Upper lobe of left lung (tissue), 6 donors: ENCODE measurements around the gene ROBO1. TPM values are rescaled to one million over a fixed set of nuclear protein-coding genes. Genes with fewer than 3 reads are reported as not detected.
A peak's percentile ranks its signal among the peaks of the same experiment; 100 is the strongest.

Experiments
- ATAC-seq, 2 donors: fragments of 200-7000 bp; cut with Tn5 transposase; one replicate each; pipeline ENCODE4 v1.9.1; 2022; ENCODE audit warnings: mild to moderate bottlenecking in 2 of 2, moderate library complexity in 2 of 2; ENCODE audit not compliant: low FRiP score in 2 of 2
- DNase-seq, 2 donors: peaks; one replicate each; pipeline ENCODE4 v3.0.0-alpha.2; 2019 to 2020
- H3K27ac ChIP-seq, 4 donors: fragments of 200-600 bp; sonication (generic); one replicate each; pipeline ENCODE4 v1.5.1; 2016 to 2019
- H3K27me3 ChIP-seq, 4 donors: fragments of 200-600 bp; sonication (generic); one replicate each; pipeline ENCODE4 v1.5.1; 2017 to 2019
- H3K36me3 ChIP-seq, 4 donors: fragments of 200-600 bp; sonication (generic); one replicate each; pipeline ENCODE4 v1.5.1; 2016 to 2019
- H3K4me1 ChIP-seq, 4 donors: fragments of 200-600 bp; sonication (generic); one replicate each; pipeline ENCODE4 v1.5.1; 2018 to 2019
- H3K4me3 ChIP-seq, 4 donors: fragments of 200-600 bp; sonication (generic); one replicate each; pipeline ENCODE4 v1.5.1; 2017 to 2019; ENCODE audit warnings: mild to moderate bottlenecking in 2 of 4, moderate library complexity in 1 of 4
- H3K9me3 ChIP-seq, 4 donors: fragments of 200-600 bp; sonication (generic); one replicate each; pipeline ENCODE4 v1.5.1; 2018 to 2019
- CTCF ChIP-seq, 6 experiments: fragments of 450-650 bp in 4 of 6; fragments of 200-600 bp in 2 of 6; sonication (generic) in 2 of 6; IDR thresholded peaks; one replicate each; pipeline ENCODE4 v1.5.1; 2016 to 2019; ENCODE audit warnings: antibody characterized with exemption in 6 of 6
- EP300 ChIP-seq, 4 donors: sonication (generic); formaldehyde crosslinking; IDR thresholded peaks; one replicate each; pipeline ENCODE4 v1.5.1; 2017; ENCODE audit warnings: antibody characterized with exemption in 4 of 4, control low read depth in 2 of 4
- POLR2A ChIP-seq, 4 donors: fragments of 450-650 bp; IDR thresholded peaks; one replicate each; pipeline ENCODE4 v1.5.1; 2016 to 2017; ENCODE audit warnings: antibody characterized with exemption in 4 of 4, mild to moderate bottlenecking in 2 of 4
- POLR2AphosphoS5 ChIP-seq, 2 donors: sonication (generic); formaldehyde crosslinking; IDR thresholded peaks; one replicate each; pipeline ENCODE4 v1.5.1; 2017; ENCODE audit warnings: antibody characterized with exemption in 2 of 2
- WGBS, 2 donors: methylation state at CpG; one replicate each; pipeline ENCODE4 v1.1.5; 2017 to 2018; 5-methylcytosine and 5-hydroxymethylcytosine counted together
- total RNA-seq, 6 donors: library from RNA; depleted of rRNA in 4 of 6; stranded (reverse); fragments of >200 nt in 4 of 6; gene quantifications; one replicate each; pipeline versions ENCODE4 v1.1.0 to v1.2.1, GENCODE V29; 2016 to 2021
- donor health status: DM: no; HTN: no; CAD: no; lungs with moderate emphysema.
- donor health status: DM: no; HTN: yes; CAD: no; lungs with severe emphysema.

The ROBO1 gene
- total RNA-seq, 6 donors from 2014 or later = 10.5 to 29.0 (median 18.0) TPM

GRCh38 chr3:78991656-78992055, 776.1 kb downstream of the ROBO1 start:
- no peak for ATAC-seq
- H3K27me3 ChIP-seq = no peaks in the 10 kb centered on the region
- TF ChIP-seq POLR2AphosphoS5 (IDR thresholded peaks at IDR 0.05) (no peak), POLR2A (IDR thresholded peaks at IDR 0.05) (no peak), CTCF (IDR thresholded peaks at IDR 0.05) (no peak), EP300 (IDR thresholded peaks at IDR 0.05) (no peak)
- H3K4me1 ChIP-seq = no peaks in the 10 kb centered on the region
- 85 to 94% methylated on average over 2 of the region's 2 CpGs for WGBS, 2 donors
- peaks cover 0 to 10% (median 0%) of the 10 kb centered on the region in 4 donors for H3K9me3 ChIP-seq
- no peaks in the 10 kb centered on the region for H3K36me3 ChIP-seq
- no peak overlapping the region for H3K27ac ChIP-seq
- DNase-seq = no peak
- H3K4me3 ChIP-seq = no peak overlapping the region

- no peak for ATAC-seq
- Histone ChIP-seq H3K9me3 (peaks cover 0 to 10% (median 0%) of the 10 kb centered on the region in 4 donors), H3K27me3 (no peaks in the 10 kb centered on the region), H3K4me3 (no peak overlapping the region), H3K4me1 (no peaks in the 10 kb centered on the region), H3K27ac (no peak overlapping the region), H3K36me3 (no peaks in the 10 kb centered on the region)
- 78 to 84% methylated on average over 4 of the region's 4 CpGs for WGBS, 2 donors
- TF ChIP-seq POLR2A (IDR thresholded peaks at IDR 0.05) (no peak), POLR2AphosphoS5 (IDR thresholded peaks at IDR 0.05) (no peak), CTCF (IDR thresholded peaks at IDR 0.05) (no peak), EP300 (IDR thresholded peaks at IDR 0.05) (no peak)
- DNase-seq = no peak
These were observed 777.6 kb downstream of the ROBO1 start for GRCh38 chr3:78990156-78990555.

DNA sequence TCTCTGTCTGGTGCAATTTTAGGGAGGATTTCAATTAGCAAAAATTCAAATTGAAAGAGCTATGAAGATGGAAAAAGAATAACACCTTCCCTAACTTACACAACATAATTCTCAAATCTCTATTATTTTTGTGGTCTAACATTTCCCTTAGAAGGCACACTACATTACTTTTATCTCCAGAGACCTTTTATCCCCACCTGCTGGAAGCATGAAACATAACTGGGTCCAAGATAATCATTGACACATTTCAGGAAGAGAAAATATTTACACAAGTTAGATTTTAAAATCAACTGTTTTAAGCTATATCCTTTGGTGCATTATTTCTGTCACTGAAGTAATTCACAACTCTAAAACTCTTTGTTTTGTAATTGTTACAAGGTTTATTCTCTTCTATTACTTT, 779.5 kb downstream of the ROBO1 start:
- H3K9me3 ChIP-seq = peaks cover 0 to 10% (median 0%) of the 10 kb centered on the region in 4 donors
- DNase-seq = no peak

GRCh38 chr3:78986416-78987101, 781.2 kb downstream of the ROBO1 start:
- Histone ChIP-seq H3K9me3 (peaks cover 0 to 3% (median 0%) of the 10 kb centered on the region in 4 donors), H3K27ac (no peak overlapping the region), H3K4me3 (no peak overlapping the region), H3K36me3 (no peaks in the 10 kb centered on the region), H3K27me3 (no peaks in the 10 kb centered on the region), H3K4me1 (no peaks in the 10 kb centered on the region)
- no peak for TF ChIP-seq POLR2AphosphoS5 (IDR thresholded peaks at IDR 0.05)
- TF ChIP-seq EP300 (IDR thresholded peaks at IDR 0.05) = no peak
- no peak for TF ChIP-seq POLR2A (IDR thresholded peaks at IDR 0.05)
- no peak for TF ChIP-seq CTCF (IDR thresholded peaks at IDR 0.05)
- ATAC-seq (no peak), DNase-seq (no peak)
- WGBS, 2 donors = 59 to 61% methylated on average over 5 of the region's 5 CpGs

More for the DNA sequence above, 779.5 kb downstream of the ROBO1 start:
- Histone ChIP-seq H3K27ac (no peak overlapping the region), H3K4me3 (no peak overlapping the region), H3K36me3 (no peaks in the 10 kb centered on the region), H3K4me1 (no peaks in the 10 kb centered on the region), H3K27me3 (no peaks in the 10 kb centered on the region)
- ATAC-seq = no peak
- TF ChIP-seq POLR2AphosphoS5 (IDR thresholded peaks at IDR 0.05) (no peak), EP300 (IDR thresholded peaks at IDR 0.05) (no peak), POLR2A (IDR thresholded peaks at IDR 0.05) (no peak), CTCF (IDR thresholded peaks at IDR 0.05) (peak in 2 of 6 experiments; percentile 16 to 17)

DNA sequence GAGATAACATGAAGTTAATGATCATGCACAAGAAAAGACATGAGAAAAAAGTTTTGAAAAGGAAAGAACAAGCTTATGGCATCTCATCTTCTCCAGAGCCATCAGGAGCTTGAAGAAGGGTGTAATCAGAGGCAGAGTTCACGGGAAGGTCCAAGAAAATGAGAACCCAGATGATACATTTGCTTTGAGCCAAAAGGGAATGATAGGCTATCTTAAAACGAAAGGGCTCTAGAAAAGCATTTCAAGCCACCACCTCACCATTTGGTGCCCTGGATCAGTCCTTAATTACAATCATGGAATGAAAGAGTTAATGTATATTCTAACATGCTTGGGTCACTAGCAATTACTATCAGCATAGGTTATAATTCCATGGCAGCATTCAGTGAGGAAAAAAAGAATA, 781.8 kb downstream of the ROBO1 start:
- DNase-seq (no peak), ATAC-seq (no peak)
- no peak for TF ChIP-seq CTCF (IDR thresholded peaks at IDR 0.05)
- no peak for TF ChIP-seq POLR2AphosphoS5 (IDR thresholded peaks at IDR 0.05)
- no peak for TF ChIP-seq EP300 (IDR thresholded peaks at IDR 0.05)
- no peak for TF ChIP-seq POLR2A (IDR thresholded peaks at IDR 0.05)
- Histone ChIP-seq H3K4me1 (no peaks in the 10 kb centered on the region), H3K9me3 (no peaks in the 10 kb centered on the region), H3K36me3 (no peaks in the 10 kb centered on the region), H3K27me3 (no peaks in the 10 kb centered on the region), H3K4me3 (no peak overlapping the region), H3K27ac (no peak overlapping the region)
- WGBS, 2 donors = 72 to 74% methylated on average over 2 of the region's 2 CpGs
